ENCODE measurements around the gene GSDMA.
"Not testable (repeated sequence)": the region's sequence is repeated elsewhere in the genome, so short reads cannot be mapped to it uniquely, and the experiment has no call there.

GSDMA gene

GRCh38 chr17:40005520-40005919 is 42.7 kb downstream of the GSDMA start:
- no peak overlapping the region for H3K9ac ChIP-seq (ENCODE audit: low read length)
- DNase-seq (ENCODE audit: low read depth): no peak

DNA sequence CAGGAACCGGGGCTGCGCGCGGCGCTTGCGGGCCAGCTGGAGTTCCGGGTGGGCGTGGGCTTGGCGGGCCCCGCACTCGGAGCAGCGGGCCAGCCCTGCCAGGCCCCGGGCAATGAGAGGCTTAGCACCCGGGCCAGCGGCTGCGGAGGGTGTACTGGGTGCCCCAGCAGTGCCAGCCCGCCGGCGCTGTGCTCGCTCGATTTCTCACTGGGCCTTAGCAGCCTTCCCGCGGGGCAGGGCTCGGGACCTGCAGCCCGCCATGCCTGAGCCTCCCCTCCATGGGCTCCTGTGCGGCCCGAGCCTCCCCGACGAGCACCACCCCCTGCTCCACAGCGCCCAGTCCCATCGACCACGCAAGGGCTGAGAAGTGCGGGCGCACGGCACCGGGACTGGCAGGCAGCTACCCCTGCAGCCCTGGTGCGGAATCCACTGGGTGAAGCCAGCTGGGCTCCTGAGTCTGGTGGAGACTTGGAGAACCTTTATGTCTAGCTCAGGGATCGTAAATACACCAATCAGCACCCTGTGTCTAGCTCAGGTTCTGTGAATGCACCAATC is 48.2 kb downstream of the GSDMA start:
- not testable (repeated sequence) for H3K4me3 ChIP-seq (ENCODE audit: low read length); H3K9me3 ChIP-seq (ENCODE audit: control insufficient read depth, low read length); H3K4me1 ChIP-seq (ENCODE audit: control insufficient read depth, insufficient read depth, low read length); DNase-seq (ENCODE audit: low read depth); H3K9ac ChIP-seq (ENCODE audit: low read length); H3K27me3 ChIP-seq (replicated peaks; ENCODE audit: control insufficient read depth, insufficient read depth, low read length); H3K36me3 ChIP-seq (ENCODE audit: control insufficient read depth, insufficient read depth, low read length, severe bottlenecking)

More at GRCh38 chr17:40005520-40005919, 42.7 kb downstream of the GSDMA start:
- H3K4me3 ChIP-seq (ENCODE audit: low read length): no peak overlapping the region
- H3K27me3 ChIP-seq (replicated peaks; ENCODE audit: control insufficient read depth, insufficient read depth, low read length): no peaks in the 10 kb centered on the region
- no peaks in the 10 kb centered on the region for H3K9me3 ChIP-seq (ENCODE audit: control insufficient read depth, low read length)
- H3K4me1 ChIP-seq (ENCODE audit: control insufficient read depth, insufficient read depth, low read length): no peaks in the 10 kb centered on the region
- H3K36me3 ChIP-seq (ENCODE audit: control insufficient read depth, insufficient read depth, low read length, severe bottlenecking): no peaks in the 10 kb centered on the region

DNA sequence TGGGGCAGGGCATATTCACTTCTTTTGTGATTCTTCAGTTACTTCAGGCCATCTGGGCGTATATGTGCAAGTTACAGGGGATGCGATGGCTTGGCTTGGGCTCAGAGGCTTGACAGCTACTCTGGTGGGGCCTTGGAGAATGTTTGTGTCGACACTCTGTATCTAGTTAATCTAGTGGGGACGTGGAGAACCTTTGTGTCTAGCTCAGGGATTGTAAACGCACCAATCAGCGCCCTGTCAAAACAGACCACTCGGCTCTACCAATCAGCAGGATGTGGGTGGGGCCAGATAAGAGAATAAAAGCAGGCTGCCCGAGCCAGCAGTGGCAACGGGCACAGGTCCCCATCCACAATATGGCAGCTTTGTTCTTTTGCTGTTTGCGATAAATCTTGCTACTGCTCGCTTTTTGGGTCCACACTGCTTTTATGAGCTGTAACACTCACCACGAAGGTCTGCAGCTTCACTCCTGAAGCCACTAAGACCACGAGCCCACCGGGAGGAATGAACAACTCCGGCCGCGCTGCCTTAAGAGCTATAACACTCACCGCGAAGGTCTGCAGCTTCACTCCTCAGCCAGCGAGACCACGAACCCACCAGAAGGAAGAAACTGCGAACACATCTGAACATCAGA is 49.3 kb downstream of the GSDMA start:
- not testable (repeated sequence) for DNase-seq (ENCODE audit: low read depth); H3K27me3 ChIP-seq (replicated peaks; ENCODE audit: control insufficient read depth, insufficient read depth, low read length); H3K4me1 ChIP-seq (ENCODE audit: control insufficient read depth, insufficient read depth, low read length); H3K9me3 ChIP-seq (ENCODE audit: control insufficient read depth, low read length); H3K9ac ChIP-seq (ENCODE audit: low read length); H3K36me3 ChIP-seq (ENCODE audit: control insufficient read depth, insufficient read depth, low read length, severe bottlenecking); H3K4me3 ChIP-seq (ENCODE audit: low read length)

- no peaks in the 10 kb centered on the region for H3K27me3 ChIP-seq (replicated peaks; ENCODE audit: control insufficient read depth, insufficient read depth, low read length)
- H3K4me1 ChIP-seq (ENCODE audit: control insufficient read depth, insufficient read depth, low read length): peaks cover 20% of the 10 kb centered on the region
- H3K9me3 ChIP-seq (ENCODE audit: control insufficient read depth, low read length): no peaks in the 10 kb centered on the region
- H3K4me3 ChIP-seq (ENCODE audit: low read length): no peak overlapping the region
- H3K9ac ChIP-seq (ENCODE audit: low read length): peak overlapping the region; percentile 54
- peaks cover under 1% of the 10 kb centered on the region for H3K36me3 ChIP-seq (ENCODE audit: control insufficient read depth, insufficient read depth, low read length, severe bottlenecking)
- no peak for DNase-seq (ENCODE audit: low read depth)
Measured at GRCh38 chr17:40014375-40014980, 51.7 kb downstream of the GSDMA start.

DNA sequence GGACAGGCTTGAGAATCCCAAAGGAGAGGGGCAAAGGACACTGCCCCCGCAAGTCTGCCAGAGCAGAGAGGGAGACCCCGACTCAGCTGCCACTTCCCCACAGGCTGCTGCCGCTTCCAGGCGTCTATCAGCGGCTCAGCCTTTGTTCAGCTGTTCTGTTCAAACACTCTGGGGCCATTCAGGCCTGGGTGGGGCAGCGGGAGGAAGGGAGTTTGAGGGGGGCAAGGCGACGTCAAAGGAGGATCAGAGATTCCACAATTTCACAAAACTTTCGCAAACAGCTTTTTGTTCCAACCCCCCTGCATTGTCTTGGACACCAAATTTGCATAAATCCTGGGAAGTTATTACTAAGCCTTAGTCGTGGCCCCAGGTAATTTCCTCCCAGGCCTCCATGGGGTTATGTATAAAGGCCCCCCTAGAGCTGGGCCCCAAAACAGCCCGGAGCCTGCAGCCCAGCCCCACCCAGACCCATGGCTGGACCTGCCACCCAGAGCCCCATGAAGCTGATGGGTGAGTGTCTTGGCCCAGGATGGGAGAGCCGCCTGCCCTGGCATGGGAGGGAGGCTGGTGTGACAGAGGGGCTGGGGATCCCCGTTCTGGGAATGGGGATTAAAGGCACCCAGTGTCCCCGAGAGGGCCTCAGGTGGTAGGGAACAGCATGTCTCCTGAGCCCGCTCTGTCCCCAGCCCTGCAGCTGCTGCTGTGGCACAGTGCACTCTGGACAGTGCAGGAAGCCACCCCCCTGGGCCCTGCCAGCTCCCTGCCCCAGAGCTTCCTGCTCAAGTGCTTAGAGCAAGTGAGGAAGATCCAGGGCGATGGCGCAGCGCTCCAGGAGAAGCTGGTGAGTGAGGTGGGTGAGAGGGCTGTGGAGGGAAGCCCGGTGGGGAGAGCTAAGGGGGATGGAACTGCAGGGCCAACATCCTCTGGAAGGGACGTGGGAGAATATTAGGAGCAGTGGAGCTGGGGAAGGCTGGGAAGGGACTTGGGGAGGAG is 52.5 kb downstream of the GSDMA start, which contains the start of gene CSF3:
TSS of gene CSF3 (plus strand) at position 436 of the 993 bp plus-strand sequence. CDS start at position 471, 35 bp downstream.
- no peak for DNase-seq (ENCODE audit: low read depth)
- Histone ChIP-seq H3K4me3 (ENCODE audit: low read length) (no peak within 1 kb of the TSS), H3K4me1 (ENCODE audit: control insufficient read depth, insufficient read depth, low read length) (peaks cover 23% of the 10 kb centered on the region), H3K9me3 (ENCODE audit: control insufficient read depth, low read length) (no peaks in the 10 kb centered on the region), H3K36me3 (ENCODE audit: control insufficient read depth, insufficient read depth, low read length, severe bottlenecking) (peaks cover 5% of the 10 kb centered on the region), H3K27me3 (replicated peaks; ENCODE audit: control insufficient read depth, insufficient read depth, low read length) (no peaks in the 10 kb centered on the region), H3K9ac (ENCODE audit: low read length) (peak within 1 kb of the TSS; percentile 54)

DNA sequence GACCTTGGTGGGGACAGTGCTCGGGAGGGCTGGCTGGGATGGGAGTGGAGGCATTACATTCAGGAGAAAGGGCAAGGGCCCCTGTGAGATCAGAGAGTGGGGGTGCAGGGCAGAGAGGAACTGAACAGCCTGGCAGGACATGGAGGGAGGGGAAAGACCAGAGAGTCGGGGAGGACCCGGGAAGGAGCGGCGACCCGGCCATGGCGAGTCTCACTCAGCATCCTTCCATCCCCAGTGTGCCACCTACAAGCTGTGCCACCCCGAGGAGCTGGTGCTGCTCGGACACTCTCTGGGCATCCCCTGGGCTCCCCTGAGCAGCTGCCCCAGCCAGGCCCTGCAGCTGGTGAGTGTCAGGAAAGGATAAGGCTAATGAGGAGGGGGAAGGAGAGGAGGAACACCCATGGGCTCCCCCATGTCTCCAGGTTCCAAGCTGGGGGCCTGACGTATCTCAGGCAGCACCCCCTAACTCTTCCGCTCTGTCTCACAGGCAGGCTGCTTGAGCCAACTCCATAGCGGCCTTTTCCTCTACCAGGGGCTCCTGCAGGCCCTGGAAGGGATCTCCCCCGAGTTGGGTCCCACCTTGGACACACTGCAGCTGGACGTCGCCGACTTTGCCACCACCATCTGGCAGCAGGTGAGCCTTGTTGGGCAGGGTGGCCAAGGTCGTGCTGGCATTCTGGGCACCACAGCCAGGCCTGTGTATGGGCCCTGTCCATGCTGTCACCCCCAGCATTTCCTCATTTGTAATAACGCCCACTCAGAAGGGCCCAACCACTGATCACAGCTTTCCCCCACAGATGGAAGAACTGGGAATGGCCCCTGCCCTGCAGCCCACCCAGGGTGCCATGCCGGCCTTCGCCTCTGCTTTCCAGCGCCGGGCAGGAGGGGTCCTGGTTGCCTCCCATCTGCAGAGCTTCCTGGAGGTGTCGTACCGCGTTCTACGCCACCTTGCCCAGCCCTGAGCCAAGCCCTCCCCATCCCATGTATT is 53.5 kb downstream of the GSDMA start:
- Histone ChIP-seq H3K4me1 (ENCODE audit: control insufficient read depth, insufficient read depth, low read length) (peaks cover 28% of the 10 kb centered on the region), H3K4me3 (ENCODE audit: low read length) (no peak overlapping the region), H3K9ac (ENCODE audit: low read length) (no peak overlapping the region), H3K27me3 (replicated peaks; ENCODE audit: control insufficient read depth, insufficient read depth, low read length) (no peaks in the 10 kb centered on the region), H3K9me3 (ENCODE audit: control insufficient read depth, low read length) (no peaks in the 10 kb centered on the region), H3K36me3 (ENCODE audit: control insufficient read depth, insufficient read depth, low read length, severe bottlenecking) (peaks cover 5% of the 10 kb centered on the region)
- DNase-seq (ENCODE audit: low read depth): no peak

DNA sequence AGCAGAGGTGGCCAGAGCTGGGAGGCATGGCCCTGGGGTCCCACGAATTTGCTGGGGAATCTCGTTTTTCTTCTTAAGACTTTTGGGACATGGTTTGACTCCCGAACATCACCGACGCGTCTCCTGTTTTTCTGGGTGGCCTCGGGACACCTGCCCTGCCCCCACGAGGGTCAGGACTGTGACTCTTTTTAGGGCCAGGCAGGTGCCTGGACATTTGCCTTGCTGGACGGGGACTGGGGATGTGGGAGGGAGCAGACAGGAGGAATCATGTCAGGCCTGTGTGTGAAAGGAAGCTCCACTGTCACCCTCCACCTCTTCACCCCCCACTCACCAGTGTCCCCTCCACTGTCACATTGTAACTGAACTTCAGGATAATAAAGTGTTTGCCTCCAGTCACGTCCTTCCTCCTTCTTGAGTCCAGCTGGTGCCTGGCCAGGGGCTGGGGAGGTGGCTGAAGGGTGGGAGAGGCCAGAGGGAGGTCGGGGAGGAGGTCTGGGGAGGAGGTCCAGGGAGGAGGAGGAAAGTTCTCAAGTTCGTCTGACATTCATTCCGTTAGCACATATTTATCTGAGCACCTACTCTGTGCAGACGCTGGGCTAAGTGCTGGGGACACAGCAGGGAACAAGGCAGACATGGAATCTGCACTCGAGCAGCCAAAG is 54.7 kb downstream of the GSDMA start:
- Histone ChIP-seq H3K27me3 (replicated peaks; ENCODE audit: control insufficient read depth, insufficient read depth, low read length) (no peaks in the 10 kb centered on the region), H3K36me3 (ENCODE audit: control insufficient read depth, insufficient read depth, low read length, severe bottlenecking) (peaks cover 13% of the 10 kb centered on the region), H3K9me3 (ENCODE audit: control insufficient read depth, low read length) (no peaks in the 10 kb centered on the region), H3K4me1 (ENCODE audit: control insufficient read depth, insufficient read depth, low read length) (peaks cover 33% of the 10 kb centered on the region), H3K4me3 (ENCODE audit: low read length) (no peak overlapping the region), H3K9ac (ENCODE audit: low read length) (peak overlapping the region; percentile 14)
- no peak for DNase-seq (ENCODE audit: low read depth)

DNA sequence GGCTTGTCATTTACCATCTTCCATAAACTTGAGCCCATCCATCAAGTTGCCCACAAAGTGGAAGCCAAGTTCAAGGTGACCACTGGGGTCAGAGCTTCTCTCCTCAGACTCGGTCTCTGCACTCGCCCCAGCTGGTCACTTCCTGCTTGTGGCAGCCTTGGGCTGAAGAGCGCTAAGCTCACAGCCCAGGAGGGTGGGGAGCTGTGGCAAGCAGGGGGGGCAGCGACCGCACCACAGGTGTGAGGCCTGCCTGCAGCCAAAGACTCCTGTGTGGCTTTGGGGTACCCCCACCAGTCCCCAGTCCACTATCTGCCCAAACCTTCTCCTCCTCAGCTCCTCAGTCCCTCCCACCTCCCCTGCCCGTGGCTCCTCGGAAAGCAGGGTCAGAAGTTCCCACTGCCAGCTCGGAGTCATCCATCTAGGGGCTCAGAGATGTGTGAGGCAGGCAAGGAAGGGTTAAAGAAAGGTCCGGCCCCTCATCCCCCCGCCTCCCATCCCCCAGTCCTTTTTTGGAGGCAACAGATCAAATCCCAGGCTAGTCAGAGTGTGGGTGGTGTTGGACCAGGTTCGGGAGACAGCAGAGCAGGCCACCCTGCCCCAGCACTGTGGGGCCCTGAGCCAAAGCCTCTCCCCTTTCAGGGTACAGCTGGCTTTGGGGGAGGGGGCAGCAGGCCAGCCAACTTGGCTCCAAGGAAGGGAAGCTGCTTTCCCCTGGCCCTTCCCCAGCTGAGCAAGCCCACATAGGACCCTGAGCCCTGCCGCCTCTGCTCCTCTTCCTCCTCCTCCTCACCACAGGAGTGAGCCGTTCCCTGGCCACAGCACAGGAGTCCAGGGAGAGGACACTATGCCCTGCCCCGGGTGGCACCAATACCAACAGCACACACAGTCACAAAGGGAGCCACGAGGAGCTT is 55.7 kb downstream of the GSDMA start:
- no peak for DNase-seq (ENCODE audit: low read depth)
- no peaks in the 10 kb centered on the region for H3K27me3 ChIP-seq (replicated peaks; ENCODE audit: control insufficient read depth, insufficient read depth, low read length)
- H3K9ac ChIP-seq (ENCODE audit: low read length): peak overlapping the region; percentile 35
- H3K9me3 ChIP-seq (ENCODE audit: control insufficient read depth, low read length): no peaks in the 10 kb centered on the region
- H3K4me1 ChIP-seq (ENCODE audit: control insufficient read depth, insufficient read depth, low read length): peaks cover 33% of the 10 kb centered on the region
- peaks cover 18% of the 10 kb centered on the region for H3K36me3 ChIP-seq (ENCODE audit: control insufficient read depth, insufficient read depth, low read length, severe bottlenecking)
- no peak overlapping the region for H3K4me3 ChIP-seq (ENCODE audit: low read length)

DNA sequence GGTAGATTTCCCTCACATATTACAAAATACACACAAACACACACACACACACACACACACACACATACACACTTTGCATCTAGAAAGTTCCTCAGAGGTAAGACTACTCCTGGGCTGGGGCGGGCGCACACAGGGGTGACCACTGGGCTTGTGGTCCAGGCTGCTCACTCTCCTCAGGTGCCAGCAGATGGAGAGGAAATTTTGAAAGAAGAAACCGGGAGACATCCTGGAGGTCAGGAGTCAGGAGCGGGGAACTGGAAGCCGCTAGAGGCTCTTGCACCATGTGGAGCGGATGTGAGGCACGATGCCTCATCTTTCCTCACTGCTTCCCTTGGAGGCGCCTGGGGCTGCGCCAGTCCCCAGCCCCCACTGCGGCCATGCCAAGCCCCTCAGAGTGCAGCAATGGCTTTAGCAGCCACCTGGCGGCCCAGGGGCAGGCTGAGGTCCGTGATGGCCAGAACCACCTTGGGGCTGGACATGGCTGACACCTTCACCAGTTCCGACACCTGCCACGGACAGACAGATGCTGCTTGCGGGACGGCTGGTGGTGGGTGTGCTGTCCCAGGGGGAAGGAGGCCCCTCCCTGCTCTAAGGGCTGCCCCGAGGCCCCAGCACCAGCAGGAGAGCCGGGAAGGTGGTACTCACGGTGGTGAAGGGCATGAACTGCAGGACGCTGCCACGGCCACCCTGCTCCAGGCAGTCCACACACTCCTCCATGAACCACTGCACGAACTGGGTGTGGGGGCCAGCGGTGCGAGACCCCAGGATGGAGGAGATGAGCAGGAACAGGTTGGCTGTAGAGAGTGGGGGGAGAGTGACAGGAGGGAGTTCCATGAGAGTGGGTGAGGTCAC is 56.6 kb downstream of the GSDMA start:
- Histone ChIP-seq H3K36me3 (ENCODE audit: control insufficient read depth, insufficient read depth, low read length, severe bottlenecking) (peaks cover 18% of the 10 kb centered on the region), H3K4me1 (ENCODE audit: control insufficient read depth, insufficient read depth, low read length) (peaks cover 30% of the 10 kb centered on the region), H3K4me3 (ENCODE audit: low read length) (no peak overlapping the region), H3K9me3 (ENCODE audit: control insufficient read depth, low read length) (no peaks in the 10 kb centered on the region), H3K9ac (ENCODE audit: low read length) (peak overlapping the region; percentile 35), H3K27me3 (replicated peaks; ENCODE audit: control insufficient read depth, insufficient read depth, low read length) (no peaks in the 10 kb centered on the region)
- DNase-seq (ENCODE audit: low read depth): no peak

Data from adipocyte (in vitro differentiated cells).